GM13976 (cell line): ENCODE results near the gene PRR3.
A peak's percentile ranks its signal among the peaks of the same experiment; 100 is the strongest.

Experiments used
- DNase-seq: peaks from one replicate; pipeline ENCODE4 v3.0.0; 2012; ENCODE audit warnings: low spot score
- CTCF ChIP-seq: IDR thresholded peaks from 2 replicates; pipeline ENCODE4 v1.5.1; 2012; ENCODE audit warnings: borderline replicate concordance, mild to moderate bottlenecking; ENCODE audit not compliant: insufficient read depth; ENCODE audit errors: extremely low read depth, missing control alignments, control extremely low read depth
- in situ Hi-C: fragments of 300-500 bp; cut with MboI; formaldehyde crosslinking; loops from one replicate; pipeline ENCODE4 v1.12.0; 2022; ENCODE audit warnings: low sequenced_read_pairs, mixed read lengths, inconsistent platforms; ENCODE audit not compliant: unreplicated experiment

The PRR3 gene

DNA sequence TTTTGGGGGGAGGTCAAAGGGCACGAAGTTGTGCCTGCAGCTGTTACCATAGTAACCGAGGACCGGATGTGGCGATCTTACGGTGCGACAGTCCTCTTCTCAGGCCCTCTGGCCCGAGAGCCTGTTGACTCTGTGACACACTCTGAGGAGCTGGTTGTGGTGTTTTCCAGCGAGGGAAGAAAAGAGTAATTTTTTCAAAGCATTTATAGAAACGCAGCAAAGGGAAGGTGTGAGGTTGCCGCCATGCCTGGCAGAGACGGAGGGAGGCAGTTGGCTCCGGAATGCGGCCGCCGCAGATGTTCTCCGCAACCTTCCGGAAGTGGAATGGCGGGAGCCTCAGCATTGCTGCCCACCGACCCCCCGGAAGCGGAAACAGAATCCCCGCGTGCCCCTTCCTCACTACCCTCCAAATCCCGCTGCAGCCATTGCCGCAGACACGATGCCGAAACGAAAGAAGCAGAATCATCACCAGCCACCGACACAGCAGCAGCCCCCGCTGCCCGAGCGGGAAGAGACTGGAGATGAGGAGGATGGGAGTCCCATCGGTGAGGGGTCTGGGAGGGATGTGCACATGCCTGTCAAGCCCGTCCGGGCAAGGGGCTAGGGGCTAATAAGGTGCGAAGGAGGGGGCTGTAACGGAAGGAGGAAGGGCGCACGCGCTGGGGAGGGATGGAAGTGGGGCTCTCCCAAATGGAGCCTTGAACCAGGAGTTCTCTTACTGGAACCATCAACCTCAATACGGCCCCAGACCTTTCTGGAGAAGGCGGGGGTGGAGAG lies at the start of gene PRR3:
Gene PRR3, plus strand, starts transcription at position 390 of the 777 bp plus-strand sequence. Its CDS starts 50 bp downstream, at position 440.
- in situ Hi-C loops = no loop called here
- no peak for TF ChIP-seq CTCF
- peak; percentile 93 for DNase-seq

- DNase-seq = peak; percentile 29
These were observed 49.0 kb upstream of the PRR3 start for GRCh38 chr6:30507849-30508827.

DNA sequence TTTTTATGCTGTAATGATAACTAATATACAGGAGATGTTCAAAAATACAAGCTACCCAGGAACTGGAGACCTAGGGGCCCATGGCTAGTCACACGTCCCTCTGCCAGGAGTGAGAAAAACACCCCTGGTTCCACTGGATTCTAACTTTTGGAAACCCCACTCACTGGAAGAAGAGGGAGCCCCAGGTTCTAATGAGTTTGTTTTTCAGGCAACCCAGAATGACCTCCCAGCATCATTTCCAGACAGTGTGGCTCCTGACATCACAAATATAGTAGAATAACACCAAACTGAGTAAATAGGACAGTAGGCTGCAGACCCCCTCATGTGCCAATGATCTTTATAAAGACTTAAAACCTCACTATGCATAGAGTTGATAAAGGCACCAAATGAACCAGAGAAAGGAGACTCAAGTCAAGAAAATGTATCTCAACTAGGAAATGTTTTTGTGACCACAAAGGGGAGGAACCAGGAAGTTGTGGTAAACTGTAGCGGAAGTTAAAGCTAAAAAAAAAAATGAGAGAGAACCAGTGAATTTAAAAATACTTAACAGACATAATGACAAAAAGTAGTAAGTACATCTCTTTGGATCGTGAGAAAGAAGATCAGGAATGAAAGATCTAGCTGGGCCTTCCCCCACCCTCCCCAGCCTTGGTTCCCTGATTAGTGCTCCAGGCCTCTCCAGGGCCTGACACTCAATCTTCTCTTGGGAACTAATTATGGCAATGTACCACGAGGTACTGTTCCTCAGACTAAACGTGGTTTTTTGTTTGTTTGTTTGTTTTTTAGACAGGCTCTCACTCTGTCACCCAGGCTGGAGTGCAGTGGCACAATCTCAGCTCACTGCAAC lies 48.0 kb upstream of the PRR3 start:
- DNase-seq = peak; percentile 54
- no peak for TF ChIP-seq CTCF
- in situ Hi-C loops = no loop called here

More at GRCh38 chr6:30507849-30508827, 49.0 kb upstream of the PRR3 start:
- TF ChIP-seq CTCF = no peak
- in situ Hi-C loops = no loop called here

DNA sequence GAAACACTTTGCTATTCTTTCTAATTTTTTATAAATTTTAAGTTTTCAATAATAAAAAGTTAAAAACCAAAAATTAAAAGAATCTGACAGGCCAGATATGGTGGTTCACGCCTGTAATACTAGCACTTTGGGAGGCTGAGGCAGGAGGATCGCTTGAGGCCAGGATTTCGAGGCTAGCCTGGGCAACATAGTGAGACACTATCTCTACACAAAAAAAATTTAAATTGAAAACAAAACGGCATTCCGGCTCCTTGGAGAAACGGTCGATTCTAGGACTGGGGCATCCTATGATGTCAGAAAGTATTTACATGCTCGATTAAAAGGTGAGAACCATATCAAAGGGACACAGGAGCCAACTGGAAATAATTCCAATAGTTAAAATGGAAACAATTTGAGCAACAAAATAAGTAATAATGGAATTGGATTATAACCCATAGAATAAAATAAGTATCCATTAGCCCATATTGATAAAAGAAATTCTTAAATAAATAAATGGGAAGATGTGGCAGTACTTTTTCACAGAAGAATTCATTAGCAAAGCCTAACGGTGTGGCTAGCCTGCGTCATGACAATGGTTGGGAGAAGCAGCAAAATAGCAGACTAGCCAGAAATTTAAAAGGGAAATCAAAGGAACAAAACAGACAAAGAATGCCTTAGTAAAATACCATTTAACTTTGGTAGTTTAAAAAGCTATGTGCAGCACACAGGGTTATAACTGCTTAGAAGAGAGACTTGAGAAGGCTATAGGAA lies 46.5 kb upstream of the PRR3 start:
- DNase-seq = no peak
- in situ Hi-C loops = no loop called here
- no peak for TF ChIP-seq CTCF

DNA sequence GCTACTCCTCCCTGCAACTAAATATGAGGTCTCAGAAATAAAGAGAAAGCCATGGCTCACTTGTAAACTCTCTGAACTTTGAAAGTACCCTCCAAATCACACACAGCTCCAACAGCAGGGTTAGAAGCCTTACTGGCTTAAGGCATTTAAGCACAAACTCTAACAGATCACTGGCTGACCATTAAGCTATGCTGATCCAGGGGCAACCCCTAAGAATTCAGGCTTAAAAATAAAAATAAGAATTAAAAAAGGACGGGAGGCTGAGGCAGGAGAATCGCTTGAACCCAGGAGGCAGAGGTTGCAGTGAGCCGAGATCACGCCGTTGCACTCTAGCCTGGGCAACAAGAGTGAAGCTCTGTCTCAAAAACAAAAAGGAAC lies 45.9 kb upstream of the PRR3 start:
- DNase-seq = no peak
- in situ Hi-C loops = no loop called here
- TF ChIP-seq CTCF = no peak

- DNase-seq = no peak
- no peak for TF ChIP-seq CTCF
- in situ Hi-C loops = no loop called here
These were observed 43.6 kb upstream of the PRR3 start for GRCh38 chr6:30513451-30513850.
